ENCODE measurements around the gene COBL. TPM values are rescaled to one million over a fixed set of nuclear protein-coding genes. Genes with fewer than 3 reads are reported as not detected.

COBL gene
- total RNA-seq, 1 donor from 2014 or later = not detected

DNA sequence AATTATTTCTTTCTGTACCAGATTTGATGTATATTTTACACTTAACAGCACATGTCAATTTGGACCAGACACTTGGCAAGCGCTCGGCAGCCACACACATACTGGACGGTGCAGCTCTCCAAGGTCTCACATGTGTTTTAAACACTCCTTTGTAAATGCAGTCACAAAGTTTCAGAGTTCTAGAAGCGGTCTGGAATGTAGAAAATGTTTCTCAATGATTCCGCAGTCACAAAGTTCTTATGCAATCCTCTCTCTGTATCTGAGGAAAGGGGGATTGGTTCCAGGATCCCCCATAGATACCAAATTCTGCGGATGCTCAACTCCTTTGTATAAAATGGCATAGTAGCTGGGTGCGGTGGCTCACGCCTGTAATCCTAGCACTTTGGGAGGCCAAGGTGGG is 280.9 kb downstream of the COBL start:
- no peak for DNase-seq (ENCODE audit: extremely low read depth, low read depth, low spot score)

- DNase-seq (ENCODE audit: extremely low read depth, low read depth, low spot score) = no peak
These were observed 281.9 kb downstream of the COBL start for GRCh38 chr7:51034521-51035264.

- no peak for DNase-seq (ENCODE audit: extremely low read depth, low read depth, low spot score)
These were observed 282.7 kb downstream of the COBL start for GRCh38 chr7:51033727-51034520.

- DNase-seq (ENCODE audit: extremely low read depth, low read depth, low spot score) = no peak
These were observed 284.7 kb downstream of the COBL start for GRCh38 chr7:51031791-51032515.

DNA sequence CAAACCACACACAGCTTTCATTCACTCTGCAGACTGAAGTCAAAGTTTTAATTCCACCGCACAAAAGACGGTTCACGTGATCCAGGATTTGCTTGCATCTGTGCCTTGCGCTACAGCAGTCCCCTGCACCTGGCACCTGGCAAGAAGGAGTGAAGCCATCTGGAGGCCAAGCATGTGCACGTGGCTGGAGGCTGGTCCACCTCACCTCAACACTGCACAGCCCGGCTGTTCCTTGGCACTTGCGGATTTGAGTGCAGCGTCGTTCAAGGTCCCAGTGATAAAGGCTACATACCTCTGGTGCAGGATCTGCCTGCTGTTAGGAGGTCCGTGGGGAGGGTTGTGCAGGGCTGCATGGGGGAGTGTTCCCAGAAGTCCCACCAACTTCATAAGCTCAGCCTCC is 285.4 kb downstream of the COBL start:
- no peak for DNase-seq (ENCODE audit: extremely low read depth, low read depth, low spot score)

DNA sequence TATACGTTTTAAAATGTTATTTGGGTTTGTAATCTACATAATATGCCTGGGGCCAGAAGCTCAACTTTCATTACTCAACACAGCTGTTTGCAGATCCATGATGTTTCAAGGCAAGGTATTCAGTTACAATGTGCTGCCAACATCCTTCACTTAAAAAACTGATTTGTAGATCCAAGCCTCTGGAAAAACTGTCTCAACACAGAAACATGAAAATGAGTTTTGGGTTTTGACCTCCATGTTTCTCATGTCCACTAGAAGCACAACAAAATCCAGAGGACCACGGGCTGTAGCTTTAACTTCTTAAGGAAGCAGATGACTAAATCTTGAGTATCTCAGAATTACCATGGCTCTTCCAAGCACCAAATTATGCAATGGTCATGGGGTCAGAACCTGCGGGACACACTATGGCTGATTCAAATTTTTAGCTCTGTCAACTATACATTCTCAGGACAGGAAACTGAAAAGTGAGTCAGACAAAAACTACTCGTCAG is 286.9 kb downstream of the COBL start:
- no peak for DNase-seq (ENCODE audit: extremely low read depth, low read depth, low spot score)

- DNase-seq (ENCODE audit: extremely low read depth, low read depth, low spot score) = no peak
These were observed 287.5 kb downstream of the COBL start for GRCh38 chr7:51029131-51029530.

DNA sequence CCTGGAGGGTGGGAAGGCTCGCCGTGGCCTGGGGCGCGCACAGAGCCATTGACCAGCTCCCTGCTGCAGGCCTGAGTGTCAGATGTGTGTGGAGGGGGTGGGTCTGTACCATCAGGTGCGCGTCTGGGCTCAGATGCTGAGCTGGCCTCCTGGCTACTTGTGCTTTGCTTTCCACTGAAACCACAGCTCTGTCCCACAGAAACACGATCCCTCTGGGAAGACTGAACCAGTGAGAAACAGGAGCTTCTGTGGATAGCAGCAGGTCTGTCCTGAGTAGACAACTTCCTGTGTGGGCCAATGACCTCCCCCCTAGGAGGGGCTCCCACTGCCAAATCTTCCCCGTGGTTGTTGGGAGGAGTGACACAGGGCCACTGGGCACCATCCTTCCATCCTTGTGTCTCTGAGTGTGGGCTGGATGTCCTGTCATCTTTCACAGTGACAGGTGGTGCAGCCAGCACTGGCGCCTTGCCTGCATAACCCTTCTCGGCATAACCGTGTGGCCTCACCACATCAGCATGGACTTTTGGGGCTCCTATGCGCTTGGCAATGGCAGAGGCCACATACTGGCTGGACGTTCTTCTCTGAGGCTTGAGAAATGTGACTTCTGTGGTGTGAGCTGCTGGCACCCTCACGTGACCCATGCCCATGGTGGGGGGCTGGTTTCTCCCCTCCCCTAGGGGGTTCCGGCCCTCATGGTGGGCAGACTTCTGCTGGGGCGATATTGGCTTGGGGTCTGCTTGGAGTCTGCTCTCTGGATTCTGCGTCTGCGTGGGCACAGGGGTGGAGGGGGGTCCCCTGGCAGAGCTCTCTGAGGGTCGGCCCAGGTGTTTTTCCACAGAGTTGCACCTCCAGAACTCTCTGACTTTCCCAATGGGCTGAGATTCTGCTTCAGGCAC is 288.4 kb downstream of the COBL start:
- no peak for DNase-seq (ENCODE audit: extremely low read depth, low read depth, low spot score)

DNA sequence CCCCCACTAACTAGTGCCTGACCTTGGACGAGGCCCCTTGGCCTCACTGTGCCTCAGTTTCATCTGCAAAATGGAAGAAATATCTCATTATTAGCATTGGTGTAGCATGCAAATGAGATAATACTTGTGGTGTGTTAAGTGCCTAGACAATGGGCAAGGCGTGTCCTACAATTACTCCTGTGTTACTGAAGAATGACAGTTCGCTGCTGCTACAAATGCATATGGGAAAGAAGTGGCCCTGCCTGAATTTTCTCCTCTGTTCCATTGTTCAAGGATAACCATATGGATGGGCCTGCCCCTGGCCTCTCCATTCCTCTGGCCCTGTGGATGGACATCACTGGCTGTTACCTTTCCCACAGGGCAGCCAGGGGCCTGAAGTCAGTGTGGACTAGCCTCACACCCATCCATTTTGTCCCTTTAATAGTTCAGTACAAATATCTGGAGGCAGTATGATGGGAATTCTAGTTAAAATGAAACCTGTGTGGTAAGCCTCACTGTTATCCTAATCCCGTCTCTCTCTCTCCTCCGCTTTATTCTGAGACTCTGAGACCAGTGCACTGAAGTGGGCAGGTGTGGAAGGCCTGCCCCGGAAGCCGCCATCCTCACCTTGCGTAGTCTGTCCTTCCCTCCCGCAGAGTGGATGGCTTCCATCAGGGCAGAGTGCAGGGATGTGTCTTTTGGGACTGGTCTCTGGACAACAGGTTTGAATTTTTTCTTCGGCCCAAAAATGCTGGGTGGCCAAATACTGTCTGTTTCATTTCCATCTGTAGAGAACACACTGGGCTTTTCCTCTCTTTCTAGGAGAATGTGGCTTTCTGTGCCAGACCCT is 289.3 kb downstream of the COBL start:
- DNase-seq (ENCODE audit: extremely low read depth, low read depth, low spot score) = no peak

DNA sequence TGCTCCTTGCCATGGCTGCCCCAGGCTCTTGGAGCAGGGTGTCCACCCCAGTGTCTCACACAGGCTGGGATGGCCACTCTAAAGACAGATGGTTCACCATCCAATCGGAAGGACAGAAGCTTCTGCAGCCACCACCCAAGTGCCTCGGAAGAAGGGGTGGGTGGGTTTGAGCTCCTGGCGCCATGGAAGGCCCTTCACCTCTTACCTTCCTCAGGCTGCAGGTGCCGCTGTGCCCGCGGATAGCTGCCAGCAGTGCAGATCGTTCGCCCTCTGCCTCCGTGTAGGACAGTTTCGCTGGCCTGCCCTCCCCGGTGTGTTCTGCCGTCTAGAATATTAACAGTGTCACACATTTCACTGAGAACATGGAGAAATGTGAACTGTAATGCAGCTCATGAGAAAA is 290.3 kb downstream of the COBL start:
- no peak for DNase-seq (ENCODE audit: extremely low read depth, low read depth, low spot score)

- no peak for DNase-seq (ENCODE audit: extremely low read depth, low read depth, low spot score)
These were observed 290.9 kb downstream of the COBL start for GRCh38 chr7:51025668-51026067.

GRCh38 chr7:51024867-51025266 is 291.7 kb downstream of the COBL start:
- DNase-seq (ENCODE audit: extremely low read depth, low read depth, low spot score) = no peak

- DNase-seq (ENCODE audit: extremely low read depth, low read depth, low spot score) = no peak
These were observed 293.1 kb downstream of the COBL start for GRCh38 chr7:51023547-51023946.

GRCh38 chr7:51022821-51023220 is 293.8 kb downstream of the COBL start:
- DNase-seq (ENCODE audit: extremely low read depth, low read depth, low spot score) = no peak

- DNase-seq (ENCODE audit: extremely low read depth, low read depth, low spot score) = no peak
These were observed 294.6 kb downstream of the COBL start for GRCh38 chr7:51021906-51022570.

DNA sequence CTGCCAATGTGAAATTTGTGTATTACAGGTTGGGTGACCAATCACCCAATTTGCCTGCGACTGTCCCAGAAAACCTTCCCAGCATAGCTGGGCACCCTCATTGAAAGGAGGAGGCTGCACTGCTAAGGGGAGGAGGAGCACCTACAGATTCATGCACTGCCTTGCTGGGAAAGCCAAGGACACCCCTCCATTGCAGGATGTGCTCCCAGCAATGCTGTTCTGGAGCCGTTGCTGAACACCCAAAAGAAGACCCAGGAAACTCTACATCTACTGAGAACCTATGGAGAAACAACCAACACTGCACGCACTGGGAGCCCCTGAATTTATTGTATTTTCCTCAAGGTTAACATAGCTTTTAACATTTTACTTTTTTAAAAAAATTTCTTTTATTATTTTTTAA is 295.7 kb downstream of the COBL start:
- DNase-seq (ENCODE audit: extremely low read depth, low read depth, low spot score) = no peak

GRCh38 chr7:51019891-51020870 is 296.4 kb downstream of the COBL start:
- DNase-seq (ENCODE audit: extremely low read depth, low read depth, low spot score) = no peak

Data from glomerular endothelial cell (primary cell).